ENCODE measurements around the gene ATP8B1.

- no peak for TF ChIP-seq ZBTB33 (IDR thresholded peaks at IDR 0.05)
- TF ChIP-seq CTCF (IDR thresholded peaks at IDR 0.05; ENCODE audit: low read depth, low read length, missing input control), result no peak
- TF ChIP-seq TAF1 (conservative IDR thresholded peaks at IDR 0.05), result no peak
- TF ChIP-seq EGR1 (IDR thresholded peaks at IDR 0.05; ENCODE audit: low read depth in 2 of 2), result no peak
- TF ChIP-seq RAD21 (IDR thresholded peaks at IDR 0.05), result no peak
These were observed 35.7 kb downstream of the ATP8B1 start for GRCh38 chr18:57767259-57768050.

All from liver (tissue), 3 donors.